Spinal cord (tissue), 10 donors: ENCODE results near the gene NYAP2. TPM values are rescaled to one million over a fixed set of nuclear protein-coding genes. Genes with fewer than 3 reads are reported as not detected.

Experiments
- DNase-seq, 6 donors: peaks; one replicate each; pipeline versions ENCODE4 v3.0.0 to v3.0.0-alpha.2; 2013 to 2015; ENCODE audit warnings: low spot score in 6 of 6, low read depth in 4 of 6
- H3K27ac ChIP-seq: one replicate; pipeline ENCODE4 v1.5.1; 2013; ENCODE audit warnings: low read depth, low read length, control low read depth
- H3K27me3 ChIP-seq: one replicate; pipeline ENCODE4 v1.6.1; 2013; ENCODE audit warnings: low read length; ENCODE audit not compliant: control insufficient read depth, insufficient read depth
- H3K36me3 ChIP-seq: one replicate; pipeline ENCODE4 v1.6.1; 2013; ENCODE audit warnings: low read length; ENCODE audit not compliant: control insufficient read depth, insufficient read depth
- H3K4me1 ChIP-seq: one replicate; pipeline ENCODE4 v1.6.1; 2013; ENCODE audit warnings: low read length; ENCODE audit not compliant: control insufficient read depth, insufficient read depth
- H3K4me3 ChIP-seq: one replicate; pipeline ENCODE4 v1.5.1; 2013; ENCODE audit warnings: low read depth, low read length, control low read depth
- H3K9me3 ChIP-seq: one replicate; pipeline ENCODE4 v1.6.1; 2013; ENCODE audit warnings: low read length; ENCODE audit not compliant: control insufficient read depth, insufficient read depth
- WGBS: methylation state at CpG from one replicate; pipeline ENCODE4 v1.1.5; 2013; ENCODE audit warnings: missing lambda C conversion rate; ENCODE audit not compliant: insufficient coverage; 5-methylcytosine and 5-hydroxymethylcytosine counted together
- long read RNA-seq, 4 donors: transcript quantifications; one replicate each; lab custom pipeline, GENCODE V29; 2026
- polyA plus RNA-seq, 2 donors: library from polyadenylated mRNA; unstranded; fragments of 120-200 nt; gene quantifications; one replicate each; pipeline ENCODE4 v1.2.1, GENCODE V29; 2013; ENCODE audit not compliant: insufficient read length in 2 of 2
- total RNA-seq, 2 donors: library from RNA; depleted of rRNA in 1 of 2; stranded (reverse); fragments of 120-200 nt in 1 of 2; fragments of >200 nt in 1 of 2; gene quantifications; one replicate each; pipeline versions ENCODE4 v1.2.3 to v1.2.4, GENCODE V29; 2013 to 2014
- donor health status: healthy.

The NYAP2 gene
- total RNA-seq (10 to 100 TPM in 1 of 2 donors, 1 to 10 TPM in 1; 3.7 to 12.6 TPM), polyA plus RNA-seq (1 to 10 TPM; 5.8 to 8.6 TPM)
- long read RNA-seq, donor 1, full-length matches to known transcripts: 1 of 1 reads
- long read RNA-seq, donor 1, partial matches to known transcripts: 0 of 1 reads
- long read RNA-seq, donor 1, other reads (novel, unspliced or antisense): 0 of 1 reads
- long read RNA-seq, donor 2: 0 reads
- long read RNA-seq, donor 3: 0 reads
- long read RNA-seq, donor 4: 0 reads

DNA sequence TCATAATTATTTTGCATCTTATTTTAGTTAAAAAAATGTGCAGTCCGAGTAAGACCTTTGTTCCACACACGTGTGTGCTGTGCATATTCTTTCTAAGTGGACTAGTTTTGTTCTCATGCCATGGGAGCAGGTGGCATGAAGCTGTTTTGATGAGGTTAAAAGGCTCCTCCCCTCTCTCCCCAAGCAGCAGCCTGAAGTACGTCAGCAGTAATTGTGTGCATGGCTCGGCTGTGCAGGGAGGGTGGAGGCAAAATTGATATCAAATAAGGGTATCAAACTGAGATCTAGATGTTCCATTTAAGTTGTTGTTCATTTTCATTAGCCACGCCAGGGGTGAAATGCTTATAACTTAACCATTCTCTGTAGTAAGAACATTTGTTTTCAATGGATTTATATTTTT, at the start of gene NYAP2:
Gene NYAP2, plus strand, starts transcription at position 207 of the 400 bp plus-strand sequence. CDS start 9,171 bp downstream, outside the sequence.
- Histone ChIP-seq H3K36me3 (no peaks in the 10 kb centered on the region), H3K27ac (peak within 1 kb of the TSS; percentile 49), H3K4me1 (peaks cover 2% of the 10 kb centered on the region), H3K27me3 (no peaks in the 10 kb centered on the region), H3K9me3 (no peaks in the 10 kb centered on the region), H3K4me3 (peak within 1 kb of the TSS; percentile 31)
- DNase-seq: peak in 3 of 6 donors; percentile 57 to 97 (median 82)
- no CpG with 5 or more reads among the region's 5 CpGs for WGBS

DNA sequence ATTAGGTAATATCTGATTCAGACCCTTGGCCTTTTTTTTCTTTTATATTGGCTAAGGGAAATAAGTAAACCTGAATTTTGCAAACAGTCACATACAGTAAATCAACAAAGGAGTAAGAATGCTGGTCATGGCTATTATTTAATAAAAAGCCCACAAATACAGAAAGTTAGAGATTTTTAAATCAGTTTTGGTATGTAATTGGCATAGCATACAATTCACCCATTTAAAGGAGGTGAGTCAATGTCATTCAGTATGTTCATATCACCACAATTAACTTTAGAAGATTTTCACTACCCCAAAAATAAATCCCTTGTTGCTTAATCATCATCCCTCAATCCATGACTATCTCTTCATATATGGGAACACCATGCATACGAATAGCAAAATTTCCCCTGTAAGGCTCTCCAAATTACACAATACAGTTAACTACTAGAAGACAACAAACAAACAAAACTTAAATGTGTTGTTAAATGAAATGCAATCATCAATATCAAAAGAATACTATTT, 45.9 kb upstream of the NYAP2 start:
- Histone ChIP-seq H3K27me3 (no peaks in the 10 kb centered on the region), H3K4me3 (no peak overlapping the region), H3K36me3 (no peaks in the 10 kb centered on the region), H3K9me3 (no peaks in the 10 kb centered on the region), H3K27ac (no peak overlapping the region), H3K4me1 (no peaks in the 10 kb centered on the region)
- WGBS: no CpG with 5 or more reads among the region's 1 CpG
- no peak for DNase-seq

DNA sequence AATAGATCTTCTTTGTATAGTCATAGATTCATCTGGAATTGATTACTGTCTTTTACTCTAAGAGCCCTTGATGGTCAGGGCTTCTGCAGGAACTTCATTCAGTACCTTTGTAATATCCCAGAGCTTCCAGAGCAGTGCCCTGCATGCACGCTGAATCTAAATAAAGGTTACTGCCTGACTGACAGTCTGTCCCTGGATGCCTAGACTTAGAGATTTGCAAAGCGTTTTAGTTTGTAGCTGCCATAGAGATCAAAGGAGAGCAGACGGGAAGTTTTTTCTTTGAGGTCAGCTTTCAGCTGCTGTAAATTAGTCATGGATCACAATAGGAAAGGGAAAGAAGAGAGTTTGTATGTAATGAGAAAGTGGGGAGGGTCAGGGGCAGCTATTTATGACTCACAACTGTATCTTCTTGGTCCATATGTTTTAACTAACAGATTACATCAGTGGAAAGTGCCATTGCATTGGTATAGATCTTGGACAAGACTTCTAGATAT, 45.2 kb upstream of the NYAP2 start:
- Histone ChIP-seq H3K27me3 (no peaks in the 10 kb centered on the region), H3K27ac (no peak overlapping the region), H3K9me3 (no peaks in the 10 kb centered on the region), H3K36me3 (no peaks in the 10 kb centered on the region), H3K4me3 (no peak overlapping the region), H3K4me1 (no peaks in the 10 kb centered on the region)
- DNase-seq: no peak
- WGBS: 12% methylated on average over 3 of the region's 3 CpGs

DNA sequence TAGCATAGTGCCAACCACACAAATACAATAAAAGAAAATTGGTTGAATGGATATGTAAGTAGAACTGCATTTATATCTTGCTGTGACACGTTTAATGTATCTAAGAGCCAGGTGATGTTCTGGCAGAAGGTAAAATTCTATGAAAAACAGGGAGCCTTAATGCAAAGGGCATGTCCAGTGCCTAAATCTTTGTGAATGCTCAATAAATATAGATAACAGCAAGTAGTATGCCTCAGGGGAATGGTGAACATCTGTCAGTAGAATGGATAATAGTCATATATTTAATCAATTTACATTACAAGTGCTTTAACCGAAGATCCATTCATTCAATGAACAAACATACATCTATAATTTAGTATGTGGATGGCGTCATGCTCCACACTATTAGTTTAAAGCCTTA, 43.7 kb upstream of the NYAP2 start:
- H3K36me3 ChIP-seq: no peaks in the 10 kb centered on the region
- H3K4me3 ChIP-seq: no peak overlapping the region
- WGBS: no CpG with 5 or more reads among the region's 3 CpGs
- no peaks in the 10 kb centered on the region for H3K9me3 ChIP-seq
- DNase-seq: no peak
- no peaks in the 10 kb centered on the region for H3K27me3 ChIP-seq
- no peak overlapping the region for H3K27ac ChIP-seq
- H3K4me1 ChIP-seq: no peaks in the 10 kb centered on the region

DNA sequence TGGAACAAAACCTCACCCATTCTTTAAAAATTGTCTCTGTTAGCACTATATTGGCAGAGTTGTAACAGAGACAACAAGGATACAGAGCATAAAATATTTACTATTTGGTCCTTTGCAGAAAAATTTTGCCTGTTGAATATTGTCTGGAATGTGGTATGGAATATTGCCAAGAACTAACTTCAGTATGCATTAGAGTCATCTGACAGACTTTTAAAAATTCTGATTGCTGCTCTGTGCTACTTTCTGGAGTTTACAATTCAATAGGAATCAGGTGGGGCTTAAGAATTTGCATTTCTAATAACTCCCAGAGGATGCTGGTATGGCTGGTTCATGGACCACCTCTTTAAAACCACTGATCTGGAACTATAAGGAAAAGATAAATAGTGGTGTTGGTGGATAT, 32.8 kb upstream of the NYAP2 start:
- H3K27ac ChIP-seq: no peak overlapping the region
- no peak overlapping the region for H3K4me3 ChIP-seq
- DNase-seq: no peak

DNA sequence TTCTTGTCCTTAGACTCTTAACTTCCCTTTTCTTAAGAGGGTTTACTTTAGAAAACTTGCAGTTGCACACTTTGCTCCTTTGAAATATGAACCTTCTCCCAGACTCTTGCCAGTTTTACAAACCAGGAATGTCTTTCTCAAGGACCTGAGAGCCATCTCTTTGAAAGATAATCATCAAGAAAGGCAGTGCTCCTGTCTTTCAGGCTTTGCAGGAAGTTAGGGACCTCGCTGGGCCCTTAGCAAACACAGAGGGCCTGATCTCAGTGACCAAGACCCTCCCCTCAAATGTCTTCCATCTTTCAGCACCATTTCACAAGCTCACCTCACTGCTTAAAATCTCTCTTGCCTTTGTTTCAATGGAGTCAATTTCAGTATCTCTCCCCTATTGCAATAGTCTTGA, 32.0 kb upstream of the NYAP2 start:
- Histone ChIP-seq H3K27ac (no peak overlapping the region), H3K4me1 (no peaks in the 10 kb centered on the region), H3K9me3 (no peaks in the 10 kb centered on the region), H3K27me3 (no peaks in the 10 kb centered on the region), H3K36me3 (no peaks in the 10 kb centered on the region), H3K4me3 (no peak overlapping the region)
- DNase-seq: no peak
- 63% methylated on average over 1 of the region's 1 CpG for WGBS

More for the DNA sequence above, 32.8 kb upstream of the NYAP2 start:
- Histone ChIP-seq H3K27me3 (no peaks in the 10 kb centered on the region), H3K4me1 (no peaks in the 10 kb centered on the region), H3K9me3 (no peaks in the 10 kb centered on the region), H3K36me3 (no peaks in the 10 kb centered on the region)

DNA sequence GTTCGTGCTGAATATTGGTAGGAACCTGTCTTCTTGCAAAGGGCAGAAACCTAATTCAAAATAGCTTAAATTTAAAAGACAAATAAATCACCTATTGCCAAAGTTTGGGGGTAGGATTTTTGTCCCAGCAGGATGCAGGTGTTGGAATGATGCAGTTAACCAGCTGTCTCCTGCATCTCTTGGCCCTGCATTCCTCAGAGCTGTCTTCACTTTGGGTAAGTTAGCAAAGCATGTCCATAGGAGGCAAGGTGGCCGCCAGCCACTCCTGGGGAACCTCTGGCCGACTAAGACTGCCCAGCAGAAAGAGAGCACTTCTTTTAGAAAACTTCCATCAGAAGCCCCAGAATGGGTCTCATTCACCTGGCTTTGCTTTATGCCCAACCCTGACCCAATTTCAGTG, 20.5 kb upstream of the NYAP2 start:
- WGBS: 75% methylated on average over 2 of the region's 3 CpGs

DNA sequence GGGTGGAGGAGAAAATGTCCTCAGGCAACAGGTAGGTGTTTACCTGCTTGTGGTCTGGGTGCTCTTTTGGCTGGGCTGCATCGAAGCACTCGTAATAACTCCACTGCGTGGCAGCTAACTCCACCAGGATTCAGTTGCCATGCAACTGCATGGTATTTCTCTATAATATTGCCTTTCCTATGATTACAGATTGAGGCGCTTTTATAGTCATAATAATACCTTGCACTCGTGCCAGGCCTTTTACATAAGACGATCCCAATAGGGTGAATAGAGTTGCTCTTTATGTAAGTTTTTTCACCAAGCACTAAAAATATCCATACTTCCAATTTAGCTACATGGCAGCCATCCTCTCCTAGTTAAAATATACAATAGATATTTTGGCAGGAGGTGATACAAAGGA, 19.7 kb upstream of the NYAP2 start:
- Histone ChIP-seq H3K27ac (no peak overlapping the region), H3K27me3 (no peaks in the 10 kb centered on the region), H3K36me3 (no peaks in the 10 kb centered on the region), H3K4me1 (no peaks in the 10 kb centered on the region), H3K4me3 (no peak overlapping the region), H3K9me3 (no peaks in the 10 kb centered on the region)
- WGBS: 83% methylated on average over 1 of the region's 6 CpGs
- DNase-seq: peak in 1 of 6 donors; percentile 87

More for the DNA sequence above, 20.5 kb upstream of the NYAP2 start:
- no peaks in the 10 kb centered on the region for H3K9me3 ChIP-seq
- no peak for DNase-seq
- no peak overlapping the region for H3K4me3 ChIP-seq
- H3K27ac ChIP-seq: no peak overlapping the region
- H3K4me1 ChIP-seq: no peaks in the 10 kb centered on the region
- no peaks in the 10 kb centered on the region for H3K27me3 ChIP-seq
- no peaks in the 10 kb centered on the region for H3K36me3 ChIP-seq

DNA sequence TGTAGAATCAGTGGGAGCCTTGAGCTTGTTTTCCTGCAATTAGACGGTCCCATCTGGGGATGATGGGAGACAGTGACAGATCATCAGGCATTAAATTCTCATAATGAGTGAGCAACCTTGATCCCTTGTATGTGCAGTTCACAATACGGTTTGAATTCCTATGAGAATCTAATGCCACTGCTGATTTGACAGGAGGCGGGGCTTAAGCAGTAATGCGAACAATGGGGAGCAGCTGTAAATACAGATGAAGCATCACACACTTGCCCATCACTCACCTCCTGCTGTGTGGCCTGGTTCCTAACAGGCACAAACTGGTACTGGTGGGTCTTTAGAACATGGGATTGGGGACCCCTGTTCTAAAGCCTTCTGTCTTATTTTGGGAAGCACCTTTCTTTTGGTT, 17.9 kb upstream of the NYAP2 start:
- no peaks in the 10 kb centered on the region for H3K36me3 ChIP-seq
- DNase-seq: no peak
- WGBS: 87% methylated on average over 3 of the region's 4 CpGs

DNA sequence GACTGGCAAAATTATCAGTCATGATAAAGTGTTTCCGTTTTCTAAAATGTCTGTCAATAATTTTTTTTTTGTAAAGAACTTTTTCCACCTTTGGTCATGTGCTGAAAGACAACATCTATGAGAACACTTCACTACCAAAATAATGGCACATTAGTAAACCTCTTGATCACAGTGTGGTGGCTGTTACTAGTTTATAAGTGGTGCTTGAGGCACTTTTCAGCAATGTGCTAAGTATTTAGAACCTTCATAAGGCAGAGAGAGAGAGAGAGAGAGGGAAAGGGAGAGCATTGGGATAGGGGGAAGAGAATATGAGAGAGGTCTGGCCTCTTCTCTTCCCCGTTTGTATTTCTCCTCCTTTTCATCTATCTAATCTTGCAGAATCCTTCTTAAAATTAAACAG, 1.1 kb upstream of the NYAP2 start:
- Histone ChIP-seq H3K36me3 (no peaks in the 10 kb centered on the region), H3K27ac (no peak overlapping the region), H3K27me3 (no peaks in the 10 kb centered on the region), H3K9me3 (no peaks in the 10 kb centered on the region), H3K4me1 (peaks cover 2% of the 10 kb centered on the region), H3K4me3 (no peak overlapping the region)
- no CpG with 5 or more reads among the region's 2 CpGs for WGBS
- DNase-seq: no peak

More for the DNA sequence above, 17.9 kb upstream of the NYAP2 start:
- no peaks in the 10 kb centered on the region for H3K9me3 ChIP-seq
- H3K27ac ChIP-seq: no peak overlapping the region
- H3K27me3 ChIP-seq: no peaks in the 10 kb centered on the region
- no peak overlapping the region for H3K4me3 ChIP-seq
- no peaks in the 10 kb centered on the region for H3K4me1 ChIP-seq
